ENCODE results near the gene C12orf76.

- no peak for TF ChIP-seq EZH2 (IDR thresholded peaks at IDR 0.05; ENCODE audit: borderline replicate concordance)
- no peak for TF ChIP-seq CTCF (IDR thresholded peaks at IDR 0.05; ENCODE audit: poor library complexity)
- no peak for TF ChIP-seq EZH2phosphoT487 (IDR thresholded peaks at IDR 0.05; ENCODE audit: low read depth, severe bottlenecking, unreplicated experiment)
Observed at GRCh38 chr12:110080410-110080809, 32.1 kb upstream of the C12orf76 start.

Measured in hepatocyte (in vitro differentiated cells).